Fibroblast of skin of left biceps (primary cell): ENCODE data around the gene MAP4.

ENCODE experiments used
- DNase-seq, 2 experiments: peaks; one replicate each; pipeline ENCODE4 v3.0.0-alpha.2; 2013; ENCODE audit warnings: low read depth in 2 of 2

Gene MAP4

DNA sequence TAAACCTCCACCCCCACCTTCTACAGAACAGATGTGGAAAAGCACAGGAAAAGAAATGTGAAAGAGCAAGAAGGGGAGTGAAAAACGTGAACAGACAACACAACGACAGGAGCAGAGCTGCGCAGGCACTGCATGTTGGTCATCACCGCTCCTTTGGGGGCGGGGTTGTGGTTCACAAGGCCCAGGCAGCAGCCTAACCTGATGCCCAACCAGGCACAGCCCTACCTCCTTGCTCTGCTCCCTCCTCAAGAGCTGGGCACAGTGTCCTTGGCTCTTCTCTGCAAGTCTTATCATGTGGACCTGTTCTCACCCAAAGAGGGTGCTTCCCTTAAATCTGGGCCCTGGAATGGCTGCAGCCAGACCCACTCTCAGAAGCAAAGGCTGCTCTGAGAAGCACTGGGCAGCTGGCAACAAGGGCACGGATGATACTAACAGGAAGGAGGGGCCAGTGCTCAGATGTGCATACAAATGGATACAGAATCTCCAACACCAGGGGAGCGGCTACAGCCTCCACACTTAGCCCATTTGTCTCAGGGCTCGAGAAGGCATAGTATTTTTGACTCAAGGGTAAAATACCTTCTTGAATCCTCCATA, 148.7 kb downstream of the MAP4 start:
- DNase-seq: no peak

DNA sequence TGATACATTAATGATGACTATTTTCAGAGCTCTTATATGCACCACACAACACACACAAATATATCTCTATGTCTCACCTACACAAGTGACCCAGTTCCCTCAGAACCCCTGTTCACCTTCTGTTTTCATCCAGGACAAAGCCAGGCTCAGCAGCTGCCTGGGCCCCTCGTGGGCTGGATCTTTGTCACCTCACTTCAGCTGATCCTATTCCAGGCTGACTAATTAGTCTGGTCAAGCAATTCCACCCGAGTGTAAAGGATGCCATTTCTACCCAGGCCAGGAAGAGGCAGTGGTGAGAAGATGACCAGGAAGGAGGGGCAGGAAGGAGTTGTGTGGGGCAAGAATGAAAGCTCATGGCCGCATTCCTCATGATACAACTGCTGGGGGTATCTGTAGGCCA, 151.0 kb downstream of the MAP4 start:
- no peak for DNase-seq

DNA sequence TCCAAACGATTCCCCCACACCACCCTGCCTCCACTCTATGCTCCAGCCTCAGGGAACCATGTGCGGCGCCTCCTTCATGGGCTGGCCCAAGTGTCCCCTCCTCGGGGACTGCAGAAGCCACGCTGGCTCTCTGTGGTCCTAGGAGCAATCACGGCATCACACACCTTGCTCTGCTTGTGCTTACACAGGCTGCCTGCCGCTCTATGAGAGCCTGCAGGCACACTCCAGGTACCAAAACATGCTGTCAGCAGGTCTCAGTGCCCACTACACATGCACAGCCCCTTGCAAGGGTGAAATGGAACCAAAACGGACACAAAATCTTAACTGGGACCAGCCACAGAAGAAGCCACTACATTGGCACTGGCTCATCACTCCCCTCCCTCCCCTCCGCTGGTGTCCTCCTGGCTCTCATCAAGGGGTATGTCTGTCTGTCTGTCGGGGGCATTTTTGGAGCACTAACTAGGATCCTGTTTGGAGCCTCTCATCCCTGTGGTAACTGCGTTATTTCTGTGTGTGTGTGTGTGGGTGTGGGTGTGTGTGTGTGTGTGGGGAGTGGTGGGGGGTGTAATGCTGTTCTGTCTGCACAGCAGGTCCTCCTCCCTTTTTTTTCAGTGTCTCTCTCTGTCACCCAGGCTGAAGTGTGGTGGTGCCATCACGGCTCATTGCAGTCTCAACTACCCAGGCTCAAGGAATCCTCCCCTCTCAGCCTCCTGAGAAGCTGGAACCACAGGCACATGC, 152.7 kb downstream of the MAP4 start:
- no peak for DNase-seq

DNA sequence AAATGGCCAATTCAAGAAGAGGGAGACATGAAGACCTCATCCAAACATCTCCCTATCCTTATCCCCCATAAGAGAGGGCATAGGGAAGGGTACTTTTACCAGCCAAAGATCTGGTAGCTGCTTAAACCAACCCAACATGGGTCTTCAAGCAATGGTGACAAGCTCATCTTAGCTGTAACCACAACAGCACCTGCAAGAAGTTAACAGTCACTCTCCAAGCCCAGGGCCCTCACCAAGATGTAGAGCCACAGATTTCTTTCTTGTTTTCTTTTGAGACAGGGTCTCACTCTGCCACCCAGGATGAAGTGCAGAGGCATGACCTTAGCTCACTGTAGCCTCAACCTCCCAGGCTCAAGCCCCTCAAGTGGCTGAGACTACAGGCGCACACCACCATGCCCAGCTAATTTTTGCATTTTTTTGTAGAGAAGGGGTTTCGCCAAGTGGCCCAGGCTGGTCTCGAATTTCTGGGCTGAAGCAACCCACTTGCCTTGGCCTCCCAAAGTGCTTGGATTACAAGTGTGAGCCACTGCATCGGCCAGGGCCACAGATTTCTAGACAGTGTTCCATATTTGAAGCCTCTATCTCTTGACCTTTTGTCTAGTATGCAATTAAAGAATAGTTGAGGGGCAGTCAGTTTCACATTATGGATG, 156.1 kb downstream of the MAP4 start:
- no peak for DNase-seq

DNA sequence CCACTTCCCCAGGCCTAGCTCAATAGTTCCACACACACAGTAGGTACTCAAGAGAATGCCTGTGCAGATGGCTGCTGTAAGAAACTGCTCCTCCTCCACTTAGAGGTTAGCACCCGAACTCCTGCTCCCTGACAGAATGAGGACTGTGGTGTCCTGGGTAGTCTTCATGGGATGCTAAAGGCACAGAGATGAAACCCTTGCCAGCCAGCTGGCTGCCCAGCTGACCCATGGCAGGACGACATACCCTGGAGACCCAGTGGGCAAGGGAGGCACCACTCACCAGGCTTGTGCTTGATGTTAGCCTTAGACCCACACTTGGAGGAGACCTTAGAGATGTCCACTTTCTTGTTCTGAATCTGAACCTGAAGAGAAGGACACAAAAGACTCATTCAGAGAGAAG, 159.1 kb downstream of the MAP4 start:
- no peak for DNase-seq

DNA sequence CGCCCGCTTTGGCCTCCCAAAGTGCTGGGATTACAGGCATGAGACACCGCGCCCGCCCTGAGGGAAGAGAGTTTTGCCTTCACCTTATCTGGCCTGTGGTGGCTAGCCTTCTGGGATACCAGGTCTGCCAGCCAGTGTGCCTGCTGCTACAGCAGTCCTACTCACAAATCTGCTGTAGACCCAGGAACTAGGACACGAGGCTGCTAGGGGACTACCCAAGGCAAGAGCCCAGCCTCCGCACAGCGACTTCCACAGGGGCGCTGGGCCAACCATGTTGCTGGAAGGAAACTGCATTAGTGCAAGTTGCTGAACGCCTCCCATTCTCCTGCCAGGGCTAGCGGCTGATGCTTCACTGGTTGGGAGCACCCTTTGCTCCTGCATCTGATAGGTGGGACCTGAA, 159.5 kb downstream of the MAP4 start:
- DNase-seq: no peak

DNA sequence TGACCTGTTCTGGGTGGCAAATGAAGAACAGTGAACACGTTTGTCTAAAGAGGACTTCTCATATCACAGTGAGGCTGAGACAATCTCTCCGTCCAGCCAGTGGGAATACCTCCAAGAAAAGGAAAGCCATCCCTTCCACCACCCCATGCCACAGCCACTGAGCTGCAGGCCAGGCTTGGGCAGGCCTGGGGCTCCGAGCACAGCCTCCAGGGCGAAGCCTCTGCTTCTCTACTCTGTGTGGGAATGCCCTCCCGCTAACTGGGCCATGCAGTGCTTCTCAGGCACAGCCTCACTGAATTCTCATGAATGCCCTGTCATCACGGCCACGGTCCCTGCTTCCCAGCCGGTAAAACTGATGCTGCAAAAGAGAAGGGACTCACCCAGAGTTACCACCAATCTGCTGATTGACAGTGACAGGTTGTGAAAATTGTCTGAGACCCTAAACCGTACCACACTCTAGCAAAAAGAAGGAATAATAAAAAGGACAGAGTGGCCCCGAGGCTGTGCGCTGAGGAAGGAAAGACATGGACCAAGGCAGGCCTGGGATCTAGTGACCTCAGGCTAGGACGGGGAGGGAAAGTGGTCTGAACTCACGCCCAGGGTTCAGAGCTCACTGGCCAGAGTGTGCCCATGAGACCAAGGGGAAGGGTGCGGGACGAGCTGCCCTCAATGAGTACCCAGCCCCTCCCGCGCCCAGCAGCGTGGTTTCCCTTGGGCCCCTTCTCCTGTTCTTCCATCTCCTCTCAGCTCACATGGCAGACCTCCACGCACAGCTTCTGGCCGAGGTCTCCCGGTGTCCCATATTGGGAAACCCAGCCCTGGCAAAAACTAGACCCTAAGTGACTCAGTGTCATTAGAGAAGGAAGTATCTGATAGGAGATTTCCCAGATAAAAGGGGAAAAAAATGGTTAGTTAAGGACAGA, 160.5 kb downstream of the MAP4 start:
- no peak for DNase-seq

DNA sequence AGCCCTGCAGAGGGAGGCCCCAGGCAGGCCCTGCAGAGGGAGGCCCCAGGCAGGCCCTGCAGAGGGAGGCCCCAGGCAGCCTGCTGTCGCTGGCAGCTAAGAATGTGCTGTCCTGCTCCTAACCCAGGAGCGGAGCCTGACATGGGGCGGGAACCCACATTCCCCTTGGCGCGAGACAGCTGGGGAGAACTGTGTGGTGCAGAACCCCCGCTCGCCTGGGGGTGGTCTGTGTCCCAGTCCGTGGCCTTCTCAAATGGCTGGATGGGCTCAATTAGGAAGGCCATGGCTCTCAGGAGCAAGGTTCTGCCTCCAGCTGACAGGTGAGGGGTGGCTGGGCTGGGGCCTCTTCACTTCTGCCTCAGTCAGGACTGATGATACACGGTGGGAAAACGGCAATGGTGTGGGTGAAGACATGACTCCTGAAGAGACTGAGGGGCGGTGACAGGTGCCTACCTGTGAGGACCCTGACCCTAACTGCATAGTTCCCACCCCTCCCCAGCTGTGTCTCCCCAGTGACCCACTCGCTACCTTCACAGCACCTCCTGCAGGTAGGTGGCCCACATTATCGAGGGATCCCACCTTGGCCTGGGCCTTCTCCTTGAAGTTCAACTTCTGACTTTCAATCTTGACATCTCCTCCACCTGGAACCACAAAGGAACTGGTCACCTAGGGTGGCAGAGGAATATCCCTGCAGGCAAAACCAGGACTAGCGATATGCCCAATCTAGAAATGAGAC, 161.3 kb downstream of the MAP4 start:
- DNase-seq: no peak

DNA sequence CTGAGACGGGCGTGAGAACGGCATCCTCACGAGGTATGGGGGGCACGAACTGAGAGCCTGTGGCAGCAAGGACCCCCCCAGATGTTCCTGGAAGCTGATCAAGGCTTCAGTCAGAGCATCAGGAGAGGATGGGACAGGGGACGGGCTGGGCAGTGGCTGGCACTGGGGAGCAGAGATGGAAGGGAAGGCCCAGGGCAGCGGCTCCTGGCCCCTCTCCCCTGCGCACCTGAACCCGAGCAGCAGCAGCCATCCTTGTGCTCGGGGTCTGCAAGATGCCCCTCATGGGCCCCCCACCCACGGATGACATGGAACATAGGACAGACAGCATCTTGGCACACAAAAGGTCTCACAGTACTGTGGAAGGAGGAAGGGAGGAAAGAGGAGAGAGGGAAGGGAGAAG, 161.9 kb downstream of the MAP4 start:
- no peak for DNase-seq

DNA sequence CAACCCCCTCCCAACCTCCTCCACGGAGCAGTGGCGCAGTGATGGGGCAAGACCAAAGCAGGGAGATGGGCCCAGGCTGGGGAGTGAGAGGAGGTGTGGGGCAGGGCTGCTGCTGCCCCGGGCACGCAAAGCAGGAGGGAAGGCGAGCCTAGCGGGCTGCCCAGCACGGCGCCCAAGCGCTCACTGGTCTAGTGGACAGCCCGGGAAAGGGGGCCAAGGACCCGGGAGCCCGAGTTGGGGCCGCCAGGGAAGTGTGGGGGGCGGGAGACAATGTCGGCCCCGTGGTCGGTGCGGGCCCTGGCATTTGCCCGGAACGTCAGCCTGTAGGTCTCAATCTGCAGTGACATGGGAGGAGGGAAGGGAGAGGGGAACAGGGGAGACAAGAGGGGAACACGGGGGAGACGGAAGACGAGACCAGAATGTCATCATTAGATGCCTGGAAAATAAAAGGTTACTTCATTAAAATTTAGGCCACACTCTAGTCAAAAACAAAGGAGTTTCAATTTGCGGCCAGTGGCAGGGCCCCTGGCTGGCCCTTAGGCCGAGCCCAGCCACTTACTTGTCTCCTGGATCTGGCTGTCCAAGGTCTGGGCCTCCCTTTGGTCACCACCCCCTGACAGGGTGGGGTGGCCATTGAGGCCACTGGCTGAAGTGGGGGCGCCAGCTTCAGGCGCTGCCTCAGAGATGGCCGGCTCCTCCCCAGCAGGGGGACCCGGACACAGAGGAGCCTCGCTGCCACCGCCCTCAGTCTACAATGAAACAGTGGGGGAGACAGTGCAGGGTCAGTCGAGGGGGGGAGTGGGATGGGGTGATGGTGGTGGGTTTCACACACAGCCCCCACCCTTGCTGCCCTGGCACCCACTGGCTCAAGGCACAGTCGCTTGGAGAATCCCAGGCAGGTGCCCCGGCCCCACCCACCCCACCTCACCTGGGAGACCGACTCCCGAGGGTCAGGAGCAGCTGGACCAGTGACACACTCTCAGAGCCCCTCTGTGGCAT, 163.3 kb downstream of the MAP4 start:
- no peak for DNase-seq

DNA sequence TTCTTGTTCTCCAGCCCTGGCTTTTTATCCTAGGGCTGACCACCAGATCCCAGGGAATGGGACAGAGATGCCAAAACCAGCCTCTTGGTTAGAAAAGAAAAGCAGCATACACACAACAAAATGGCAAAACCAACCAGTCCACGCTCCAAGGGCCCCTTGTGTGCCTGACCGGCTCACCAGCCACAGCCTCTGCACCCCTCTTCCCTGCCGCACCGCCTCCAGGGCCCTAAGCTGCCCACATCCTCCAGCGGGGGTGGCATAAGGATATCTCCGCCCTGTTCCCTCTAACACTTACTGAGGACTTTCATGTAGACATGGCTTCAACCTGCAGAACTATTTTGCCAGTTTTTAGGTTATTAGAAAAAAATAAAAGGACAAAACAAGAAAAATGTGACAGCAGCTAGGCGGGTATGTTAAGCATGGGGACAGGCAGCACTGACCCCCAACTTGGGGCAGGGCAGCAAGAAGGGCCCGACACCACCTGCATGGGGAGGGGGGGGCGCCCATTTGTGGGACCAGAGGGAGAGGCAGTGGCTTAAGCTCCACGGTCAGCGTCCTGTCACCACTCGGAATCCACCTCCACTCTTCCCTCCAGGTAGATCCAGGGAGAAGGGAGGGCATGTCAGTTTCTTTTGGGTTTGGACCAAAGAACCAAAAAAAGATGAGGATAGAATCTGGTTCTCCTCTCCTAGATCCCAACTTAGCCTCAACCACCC, 164.2 kb downstream of the MAP4 start:
- no peak for DNase-seq

DNA sequence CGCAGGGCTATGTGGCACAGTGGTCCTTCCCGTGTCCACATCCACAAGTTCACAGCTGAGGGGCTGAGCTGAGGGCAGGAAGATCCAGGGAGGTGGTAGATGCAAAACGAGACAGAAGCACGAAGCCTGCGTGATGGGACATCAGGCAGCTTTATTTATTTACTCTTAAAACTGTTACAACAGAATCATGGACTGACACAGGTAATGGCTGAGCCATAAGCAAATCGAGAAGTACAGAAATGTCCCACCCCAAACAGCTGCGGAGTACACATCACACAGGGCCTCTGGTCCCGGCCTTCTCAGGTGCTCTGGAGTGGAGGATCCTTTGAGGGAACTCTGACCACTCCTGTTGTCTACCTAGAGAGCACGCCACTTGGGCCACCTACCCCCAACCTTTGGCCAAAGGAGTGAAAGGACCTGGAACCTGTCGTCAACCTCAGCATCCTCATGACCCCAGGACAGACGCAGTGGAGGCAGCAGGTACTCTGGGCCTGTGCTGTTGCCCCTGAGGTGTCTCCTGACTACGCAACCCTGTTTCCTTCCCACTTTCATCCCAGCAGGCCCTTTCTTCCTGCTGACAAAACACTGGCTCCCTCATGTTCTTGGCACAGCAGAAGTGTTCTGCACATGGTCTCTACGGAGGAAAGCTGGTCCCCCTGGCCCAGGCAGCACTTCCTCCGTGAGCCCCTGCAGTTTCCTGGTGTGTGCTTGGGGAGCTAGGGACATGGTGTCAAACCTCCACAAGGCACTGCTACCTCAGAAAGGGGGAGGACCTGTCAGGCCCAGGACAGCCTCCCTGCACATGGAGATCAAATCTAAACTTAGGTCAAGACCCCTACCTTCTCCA, 165.4 kb downstream of the MAP4 start:
- DNase-seq: no peak

DNA sequence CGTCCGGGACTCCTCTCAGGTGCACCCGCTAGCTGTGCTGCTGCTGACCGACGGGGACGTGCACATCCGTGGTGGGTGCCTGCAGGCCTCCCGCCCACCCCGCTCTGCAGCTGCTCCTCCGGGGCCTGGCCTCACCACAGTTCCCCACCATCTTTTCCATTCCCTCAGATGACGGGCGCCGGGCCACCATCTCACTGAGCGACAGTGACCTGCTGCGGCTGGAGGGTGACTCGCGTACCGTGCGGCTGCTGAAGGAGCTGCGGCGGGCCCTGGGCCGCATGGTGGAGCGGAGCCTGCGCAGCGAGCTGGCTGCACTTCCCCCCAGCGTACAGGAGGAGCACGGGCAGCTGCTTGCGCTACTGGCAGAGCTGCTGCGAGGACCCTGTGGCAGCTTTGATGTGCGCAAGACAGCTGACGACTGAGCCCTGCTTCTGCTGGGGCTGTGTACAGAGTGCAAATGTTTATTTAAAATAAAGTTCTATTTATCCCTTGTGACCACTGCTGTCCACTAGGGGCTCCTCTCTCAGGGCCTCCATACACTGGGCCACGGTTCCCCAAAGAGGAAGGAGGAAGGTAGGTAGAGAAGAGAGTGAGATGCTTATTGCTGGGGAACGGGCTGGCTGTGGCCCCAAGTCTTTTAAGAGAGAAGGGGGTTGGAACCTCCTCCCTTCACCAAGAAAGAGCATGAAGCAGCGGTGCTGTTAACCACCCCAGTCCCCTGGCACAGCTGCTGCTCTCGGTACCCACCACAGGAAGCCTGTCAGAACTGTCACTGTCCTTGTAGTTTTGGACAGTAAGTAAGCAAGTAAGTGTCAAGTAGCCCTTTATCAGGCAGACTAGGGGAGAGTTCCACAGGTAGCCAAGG, 166.3 kb downstream of the MAP4 start:
- DNase-seq: no peak

DNA sequence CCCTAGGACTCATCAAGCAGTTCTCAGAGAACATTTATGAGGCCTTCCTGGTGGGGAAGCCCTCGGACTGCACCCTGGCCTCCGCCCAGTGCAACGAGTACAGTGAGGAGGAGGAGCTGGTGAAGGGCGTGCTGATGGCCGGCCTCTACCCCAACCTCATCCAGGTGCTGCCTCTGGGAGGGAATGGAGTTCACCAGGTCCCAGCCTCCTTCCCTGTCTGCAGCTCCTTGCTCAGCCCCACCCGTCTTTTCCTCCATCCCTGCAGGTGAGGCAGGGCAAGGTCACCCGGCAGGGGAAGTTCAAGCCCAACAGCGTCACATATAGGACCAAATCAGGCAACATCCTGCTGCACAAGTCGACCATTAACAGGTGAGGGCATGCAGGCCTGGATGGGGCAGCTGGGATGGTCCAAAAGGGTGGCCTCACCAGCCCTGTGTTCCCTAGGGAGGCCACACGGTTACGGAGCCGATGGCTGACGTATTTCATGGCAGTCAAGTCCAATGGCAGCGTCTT, 167.0 kb downstream of the MAP4 start:
- no peak for DNase-seq

DNA sequence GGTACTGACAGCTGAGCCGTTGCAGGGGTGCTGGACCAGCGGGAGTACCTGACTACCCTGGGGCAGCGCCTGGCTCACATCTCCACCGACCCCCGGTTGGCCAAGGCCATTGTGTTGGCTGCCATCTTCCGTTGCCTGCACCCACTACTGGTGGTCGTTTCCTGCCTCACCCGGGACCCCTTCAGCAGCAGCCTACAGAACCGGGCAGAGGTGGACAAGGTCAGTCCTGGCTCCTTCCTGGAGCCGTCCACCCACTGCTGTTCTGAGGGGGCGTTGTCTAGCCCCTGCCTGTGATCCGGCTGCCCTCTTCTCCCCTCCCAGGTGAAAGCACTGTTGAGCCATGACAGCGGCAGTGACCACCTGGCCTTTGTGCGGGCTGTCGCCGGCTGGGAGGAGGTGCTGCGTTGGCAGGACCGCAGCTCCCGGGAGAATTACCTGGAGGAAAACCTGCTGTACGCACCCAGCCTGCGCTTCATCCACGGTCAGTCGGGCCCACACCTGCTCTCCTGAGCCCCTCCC, 167.6 kb downstream of the MAP4 start:
- DNase-seq: no peak

DNA sequence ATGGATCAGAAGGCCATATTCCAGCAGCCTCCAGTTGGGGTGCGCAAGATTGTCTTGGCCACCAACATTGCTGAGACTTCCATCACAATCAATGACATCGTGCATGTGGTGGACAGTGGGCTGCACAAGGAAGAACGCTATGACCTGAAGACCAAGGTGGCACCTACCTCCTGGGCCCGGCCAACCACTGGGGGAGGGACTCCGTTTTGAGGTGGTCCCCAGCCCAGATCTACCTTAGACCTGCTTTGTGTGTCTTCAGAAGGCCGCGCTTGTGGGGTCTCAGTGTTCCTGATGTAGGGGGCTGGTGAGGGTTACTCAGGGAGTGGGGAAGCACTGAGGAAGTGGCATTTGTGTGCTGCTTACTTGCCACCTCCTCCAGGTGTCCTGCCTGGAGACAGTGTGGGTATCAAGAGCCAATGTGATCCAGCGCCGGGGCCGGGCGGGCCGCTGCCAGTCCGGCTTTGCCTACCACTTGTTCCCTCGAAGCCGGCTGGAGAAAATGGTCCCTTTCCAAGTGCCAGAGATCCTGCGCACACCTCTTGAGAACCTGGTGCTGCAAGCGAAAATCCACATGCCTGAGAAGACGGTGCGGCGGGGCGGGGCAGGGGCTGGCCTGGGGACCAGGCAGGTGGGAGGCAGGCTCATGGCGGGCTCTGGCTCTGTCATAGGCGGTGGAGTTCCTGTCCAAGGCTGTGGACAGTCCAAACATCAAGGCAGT, 168.3 kb downstream of the MAP4 start:
- no peak for DNase-seq

DNA sequence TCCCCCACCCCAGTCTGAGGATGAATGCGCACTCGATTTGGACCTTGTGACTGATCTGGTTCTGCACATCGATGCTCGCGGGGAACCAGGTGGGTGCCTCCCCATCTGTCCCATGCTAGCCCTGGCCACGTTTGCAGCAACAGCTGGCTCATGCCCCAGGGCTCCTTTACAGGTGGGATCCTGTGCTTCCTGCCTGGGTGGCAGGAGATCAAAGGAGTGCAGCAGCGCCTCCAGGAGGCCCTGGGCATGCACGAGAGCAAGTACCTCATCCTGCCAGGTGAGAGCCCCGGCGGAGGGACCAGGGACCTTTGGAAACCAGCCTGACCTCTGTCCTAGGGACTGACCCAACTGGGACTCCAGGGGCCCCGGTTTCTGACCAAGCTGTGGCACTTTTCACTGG, 169.0 kb downstream of the MAP4 start:
- DNase-seq: no peak
